ENCODE results near the gene ZNF275.

ZNF275 gene

GRCh38 chrX:153401133-153401764, 67.3 kb downstream of the ZNF275 start, which contains the start of gene PNMA6E:
PNMA6E (minus strand) TSS chrX:153401350; CDS start chrX:153398849, 2,501 bp downstream.
- ChIA-PET CTCF (no interaction called here), POLR2A (no interaction called here)
- DNase-seq (ENCODE audit: extremely low spot score), result no peak
- no peak for TF ChIP-seq CTCF (IDR thresholded peaks at IDR 0.05; ENCODE audit: control extremely low read depth, extremely low read depth, low read depth, missing control alignments)
